IMR-90 (cell line): ENCODE data around the gene RPS6KB1.

Experiments
- CTCF ChIP-seq: conservative IDR thresholded peaks from 2 replicates; pipeline ENCODE4 v1.5.1; 2012; ENCODE audit warnings: mild to moderate bottlenecking, low read depth, low read length, improper control_type of control experiment
- MAFK ChIP-seq: IDR thresholded peaks from 2 replicates; pipeline ENCODE4 v1.6.1; 2012; ENCODE audit warnings: low read depth, low read length, improper control_type of control experiment
- RCOR1 ChIP-seq: IDR thresholded peaks from 2 replicates; pipeline ENCODE4 v1.6.1; 2012; ENCODE audit warnings: mild to moderate bottlenecking, low read length, improper control_type of control experiment; ENCODE audit not compliant: insufficient replicate concordance
- SMC3 ChIP-seq: fragments of 150-350 bp; IDR thresholded peaks from 2 replicates; pipeline ENCODE4 v1.6.1; 2016; ENCODE audit warnings: low read depth, mild to moderate bottlenecking, antibody characterized with exemption, low read length, moderate library complexity

- TF ChIP-seq CTCF (no peak), MAFK (no peak), RCOR1 (no peak), SMC3 (no peak)
These were observed 35.8 kb upstream of the RPS6KB1 start for GRCh38 chr17:59856859-59857794.
